ENCODE data around the gene WDR74. TPM values are rescaled to one million over a fixed set of nuclear protein-coding genes. Genes with fewer than 3 reads are reported as not detected.

The WDR74 gene
- total and polyA plus RNA-seq, 2 of the 13 experiments (the other 11 are each of a cell fraction or from before 2014, with no cell fraction given), result 77.0 to 83.3 TPM

GRCh38 chr11:62875698-62876478 lies 36.5 kb upstream of the WDR74 start (continued):
- TF ChIP-seq HMGXB4 (CRISPR knock-in tag; IDR thresholded peaks at IDR 0.05; ENCODE audit: borderline replicate concordance in 1 of 2, low read depth in 1 of 2) (no peak), AKNA (CRISPR knock-in tag; IDR thresholded peaks at IDR 0.05; ENCODE audit: borderline replicate concordance) (no peak), SOX6 (IDR thresholded peaks at IDR 0.05) (no peak), SOX6 (CRISPR knock-in tag; IDR thresholded peaks at IDR 0.05) (0 out of 2 replicates have a peak, but pooled peaks have one; percentile 11), ZNF225 (CRISPR knock-in tag; IDR thresholded peaks at IDR 0.05) (peak; percentile 40; the same call in 1 of the 2 replicates), ZNF674 (CRISPR knock-in tag; IDR thresholded peaks at IDR 0.05; ENCODE audit: low read depth) (no peak), ZNF33A (CRISPR knock-in tag; IDR thresholded peaks at IDR 0.05; ENCODE audit: borderline replicate concordance) (no peak), HNF1A (IDR thresholded peaks at IDR 0.05; ENCODE audit: low read depth) (no peak), HNF1A (CRISPR knock-in tag; IDR thresholded peaks at IDR 0.05; ENCODE audit: borderline replicate concordance) (no peak), PRMT3 (CRISPR knock-in tag; IDR thresholded peaks at IDR 0.05; ENCODE audit: borderline replicate concordance, low read depth) (no peak), ZBTB4 (CRISPR knock-in tag; IDR thresholded peaks at IDR 0.05; ENCODE audit: borderline replicate concordance) (peak; percentile 83; the same call in 1 of the 2 replicates)

Data from HepG2 (cell line).